Coronary artery (tissue), 2 donors: ENCODE results near the gene SEC14L1.

ENCODE experiments used
- DNase-seq: peaks from one replicate; pipeline ENCODE4 v3.0.0-alpha.2; 2017; ENCODE audit warnings: low spot score
- H3K27ac ChIP-seq, 2 donors: fragments of 200-600 bp; sonication (generic); one replicate each; pipeline ENCODE4 v1.5.1; 2016 to 2019
- H3K4me3 ChIP-seq: fragments of 200-600 bp; sonication (generic); 2 replicates; pipeline ENCODE4 v1.5.1; 2016; ENCODE audit warnings: mild to moderate bottlenecking, moderate library complexity
- CTCF ChIP-seq: fragments of 200-600 bp; sonication (generic); IDR thresholded peaks from one replicate; pipeline ENCODE4 v1.5.1; 2019; ENCODE audit warnings: antibody characterized with exemption

The SEC14L1 gene

GRCh38 chr17:77210331-77210730 lies 69.6 kb downstream of the SEC14L1 start:
- Histone ChIP-seq H3K27ac (no peak overlapping the region), H3K4me3 (no peak overlapping the region)
- no peak for TF ChIP-seq CTCF
- no peak for DNase-seq

- DNase-seq = no peak
- no peak for TF ChIP-seq CTCF
- Histone ChIP-seq H3K4me3 (no peak overlapping the region), H3K27ac (no peak overlapping the region)
Observed at GRCh38 chr17:77210946-77211541, 70.3 kb downstream of the SEC14L1 start.

GRCh38 chr17:77211681-77212080 lies 70.9 kb downstream of the SEC14L1 start:
- Histone ChIP-seq H3K4me3 (no peak overlapping the region), H3K27ac (peak overlapping the region in 1 of 2 donors; percentile 52)
- DNase-seq = no peak
- TF ChIP-seq CTCF = no peak

GRCh38 chr17:77212081-77212832 lies 71.5 kb downstream of the SEC14L1 start:
- Histone ChIP-seq H3K27ac (peak overlapping the region in 1 of 2 donors; percentile 57), H3K4me3 (no peak overlapping the region)
- TF ChIP-seq CTCF = no peak
- DNase-seq = no peak

- TF ChIP-seq CTCF = no peak
- Histone ChIP-seq H3K27ac (peak overlapping the region in 1 of 2 donors; percentile 57), H3K4me3 (no peak overlapping the region)
- DNase-seq = no peak
Observed at GRCh38 chr17:77212833-77213777, 72.3 kb downstream of the SEC14L1 start.

GRCh38 chr17:77213778-77214132 lies 73.0 kb downstream of the SEC14L1 start:
- Histone ChIP-seq H3K27ac (no peak overlapping the region), H3K4me3 (no peak overlapping the region)
- no peak for DNase-seq
- no peak for TF ChIP-seq CTCF
